Skeletal muscle cell (primary cell): ENCODE data around the gene ZNRF4.
"Not testable (repeated sequence)": the region's sequence is repeated elsewhere in the genome, so short reads cannot be mapped to it uniquely, and the experiment has no call there.

Experiments
- DNase-seq: peaks from one replicate; pipeline ENCODE4 v3.0.0-alpha.2; 2010; ENCODE audit warnings: low read depth
- H3K4me3 ChIP-seq: 2 replicates; pipeline ENCODE4 v1.5.1; 2011; ENCODE audit warnings: low read depth, mild to moderate bottlenecking, control low read depth, low read length, moderate library complexity

The ZNRF4 gene

DNA sequence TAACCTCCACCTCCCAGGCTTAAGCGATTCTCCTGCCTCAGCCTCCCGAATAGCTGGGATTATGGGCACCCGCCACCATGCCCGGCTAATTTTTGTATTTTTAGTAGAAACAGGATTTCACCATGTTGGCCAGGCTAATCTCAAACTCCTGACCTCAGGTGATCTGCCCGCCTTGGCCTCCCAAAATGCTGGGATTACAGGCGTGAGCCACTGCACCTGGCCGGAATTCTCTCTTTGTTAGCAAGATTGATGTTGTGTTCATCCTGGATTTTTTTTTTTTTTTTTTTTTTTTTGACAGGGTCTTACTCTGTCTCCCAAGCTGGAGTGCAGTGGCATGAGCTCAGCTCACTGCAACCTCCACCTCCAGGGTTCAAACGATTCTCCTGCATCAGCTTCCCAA is 16.5 kb upstream of the ZNRF4 start:
- not testable (repeated sequence) for DNase-seq, H3K4me3 ChIP-seq

- H3K4me3 ChIP-seq = no peak overlapping the region
- no peak for DNase-seq
Measured at GRCh38 chr19:5439452-5439851, 15.8 kb upstream of the ZNRF4 start.

DNA sequence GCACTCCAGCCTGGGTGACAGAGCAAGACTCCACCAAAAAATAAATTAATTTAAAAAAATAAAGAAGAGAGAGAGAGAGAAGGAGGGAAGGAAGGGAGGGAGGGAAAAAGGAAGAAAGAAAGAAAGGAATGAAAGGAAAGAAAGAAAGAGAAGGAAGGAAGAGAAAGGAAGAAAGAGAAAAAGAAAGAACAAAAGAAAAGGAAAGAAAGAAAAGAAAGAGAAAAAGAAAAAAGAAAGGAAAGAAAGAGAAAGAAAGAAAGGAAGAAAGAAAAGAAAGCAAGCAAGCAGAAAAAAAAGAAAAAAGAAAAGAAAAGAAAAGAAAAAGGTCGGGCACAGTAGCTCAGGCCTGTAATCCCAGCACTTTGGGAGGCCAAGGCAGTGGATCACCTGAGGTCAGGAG is 14.9 kb upstream of the ZNRF4 start:
- no peak for DNase-seq
- no peak overlapping the region for H3K4me3 ChIP-seq

DNA sequence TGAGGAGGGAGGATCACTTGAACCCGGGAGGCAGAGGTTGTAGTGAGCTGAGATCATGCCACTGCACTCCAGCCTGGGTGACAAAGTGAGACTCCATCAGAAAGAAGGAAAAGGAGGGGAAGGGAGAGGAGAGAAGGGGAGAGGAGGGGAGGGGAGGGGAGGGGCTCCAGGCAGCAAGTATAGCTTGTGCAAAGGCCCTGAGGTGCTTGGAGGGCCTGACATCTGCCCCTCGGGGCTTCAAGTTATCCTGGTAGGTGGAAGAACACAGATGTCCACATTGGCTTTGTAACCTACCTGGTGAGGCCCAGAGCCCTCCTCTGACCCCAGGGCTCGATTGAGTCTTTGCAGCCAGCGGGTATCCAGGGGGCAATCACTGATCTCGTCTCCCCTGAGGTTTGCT is 11.5 kb upstream of the ZNRF4 start:
- no peak for DNase-seq
- no peak overlapping the region for H3K4me3 ChIP-seq

GRCh38 chr19:5444431-5444830 is 10.8 kb upstream of the ZNRF4 start:
- no peak overlapping the region for H3K4me3 ChIP-seq
- no peak for DNase-seq

GRCh38 chr19:5445071-5445470 is 10.1 kb upstream of the ZNRF4 start:
- DNase-seq = no peak

DNA sequence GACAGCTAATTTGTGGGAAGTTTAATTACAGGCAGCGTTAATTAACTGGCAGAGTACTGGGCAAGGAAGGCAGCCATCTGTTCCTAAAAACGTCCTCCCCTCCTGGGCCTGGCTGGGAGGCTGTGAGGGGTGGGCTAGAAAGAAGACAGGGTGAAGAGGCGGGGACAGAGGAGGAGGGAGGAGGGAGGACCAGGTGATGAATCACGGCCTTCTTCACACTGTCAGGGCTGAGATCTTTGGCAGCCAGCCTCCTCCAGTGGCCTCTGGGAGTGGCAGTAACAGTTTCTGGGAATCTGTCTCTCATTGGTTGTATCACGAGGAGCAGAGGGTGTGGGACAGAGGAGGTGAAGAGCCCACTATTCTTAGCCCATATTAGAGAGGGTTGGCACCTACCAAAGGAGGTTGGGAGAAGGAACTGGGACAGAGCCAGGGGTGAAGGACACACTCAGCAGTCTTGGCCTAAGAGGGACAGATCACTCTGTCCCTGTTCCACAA is 9.6 kb upstream of the ZNRF4 start:
- no peak overlapping the region for H3K4me3 ChIP-seq
- no peak for DNase-seq

More at GRCh38 chr19:5445071-5445470, 10.1 kb upstream of the ZNRF4 start:
- H3K4me3 ChIP-seq = no peak overlapping the region

- DNase-seq = no peak
- no peak overlapping the region for H3K4me3 ChIP-seq
Measured at GRCh38 chr19:5447700-5448311, 7.4 kb upstream of the ZNRF4 start.

DNA sequence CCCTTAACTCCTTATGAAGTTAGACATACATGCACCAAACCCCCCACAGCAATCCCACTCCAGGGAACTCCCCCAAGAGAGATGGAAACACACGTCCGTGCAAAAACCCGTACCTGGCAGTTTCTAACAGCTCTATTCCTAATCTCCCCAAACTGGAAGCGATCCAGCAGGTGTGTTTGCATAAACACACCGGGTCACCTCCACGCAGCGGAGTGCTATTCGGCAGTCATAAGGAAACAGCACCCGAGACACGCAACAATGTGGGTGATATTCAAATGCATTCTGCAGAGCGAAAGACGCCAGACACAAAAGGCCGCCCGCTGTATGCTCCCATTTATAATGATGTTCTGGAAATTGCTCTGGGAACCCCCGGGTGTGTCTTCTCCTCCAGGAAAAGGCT is 6.8 kb upstream of the ZNRF4 start:
- DNase-seq = no peak
- no peak overlapping the region for H3K4me3 ChIP-seq

- DNase-seq = no peak
- H3K4me3 ChIP-seq = no peak overlapping the region
Measured at GRCh38 chr19:5450482-5451126, 4.6 kb upstream of the ZNRF4 start.

DNA sequence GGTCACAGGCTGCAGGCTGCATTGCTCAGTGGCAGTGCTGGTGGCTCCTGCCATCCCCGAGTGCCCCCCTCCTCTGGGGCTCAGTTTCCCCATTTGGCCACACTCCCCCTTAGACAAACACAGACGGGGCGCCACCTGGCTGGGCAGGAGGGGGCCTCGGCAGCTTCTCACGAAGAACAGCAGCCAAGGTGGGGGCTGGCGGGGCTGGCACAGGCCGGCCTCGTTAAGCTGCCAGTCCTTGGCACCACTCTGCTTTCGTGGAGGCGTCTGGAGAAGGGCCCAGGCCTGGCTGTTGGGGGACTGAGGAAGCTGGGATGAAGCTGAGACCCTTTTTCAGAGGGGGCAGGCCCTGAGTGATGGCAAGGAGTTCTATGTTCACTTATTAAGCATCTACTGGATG is 3.7 kb upstream of the ZNRF4 start:
- DNase-seq = no peak
- no peak overlapping the region for H3K4me3 ChIP-seq

GRCh38 chr19:5452594-5453565 is 2.3 kb upstream of the ZNRF4 start:
- no peak for DNase-seq
- no peak overlapping the region for H3K4me3 ChIP-seq

DNA sequence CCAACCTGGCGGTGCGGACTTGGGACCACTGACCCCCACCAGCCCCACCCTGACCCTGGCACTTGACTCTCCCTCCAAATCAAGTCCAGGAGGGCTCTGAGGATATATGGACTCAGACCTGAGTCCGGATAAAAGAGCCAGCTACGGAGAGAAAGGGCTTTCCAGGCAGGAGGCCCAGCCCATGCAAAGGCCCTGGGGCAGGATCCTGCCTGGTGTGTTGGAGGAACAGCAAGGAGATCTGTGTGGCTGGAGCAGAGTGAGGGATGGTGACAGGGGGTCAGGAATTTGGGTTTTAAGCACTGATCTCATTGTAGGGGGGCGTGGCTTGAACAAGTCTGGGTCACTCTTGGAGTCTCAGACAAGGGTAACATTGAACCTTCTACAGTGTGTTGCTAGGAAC is 474 bp upstream of the ZNRF4 start:
- H3K4me3 ChIP-seq = no peak overlapping the region
- no peak for DNase-seq

- no peak overlapping the region for H3K4me3 ChIP-seq
- no peak for DNase-seq
Measured at GRCh38 chr19:5456130-5456840, 1.1 kb downstream of the ZNRF4 start.

- DNase-seq = no peak
- H3K4me3 ChIP-seq = no peak overlapping the region
Measured at GRCh38 chr19:5456841-5457200, 1.6 kb downstream of the ZNRF4 start.

DNA sequence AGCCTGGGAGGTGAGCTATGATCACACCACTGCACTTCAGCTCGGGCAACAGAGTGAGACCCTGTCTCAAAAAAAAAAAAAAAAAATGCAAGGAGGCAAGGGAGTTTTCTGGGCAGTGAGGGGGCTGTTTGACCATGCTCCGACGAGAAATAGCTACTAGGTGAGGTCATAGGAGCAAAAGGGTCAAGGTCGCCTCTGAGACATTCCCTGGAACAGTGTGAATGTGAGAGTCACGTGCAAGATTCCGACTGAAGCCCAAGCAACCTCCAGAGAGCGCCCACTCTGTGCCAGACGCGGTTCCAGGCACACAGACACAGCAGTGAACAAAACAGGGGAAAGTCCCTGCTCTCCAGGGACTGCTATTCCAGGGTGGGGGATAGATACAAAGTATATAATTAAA is 2.5 kb downstream of the ZNRF4 start:
- no peak for DNase-seq
- H3K4me3 ChIP-seq = no peak overlapping the region

DNA sequence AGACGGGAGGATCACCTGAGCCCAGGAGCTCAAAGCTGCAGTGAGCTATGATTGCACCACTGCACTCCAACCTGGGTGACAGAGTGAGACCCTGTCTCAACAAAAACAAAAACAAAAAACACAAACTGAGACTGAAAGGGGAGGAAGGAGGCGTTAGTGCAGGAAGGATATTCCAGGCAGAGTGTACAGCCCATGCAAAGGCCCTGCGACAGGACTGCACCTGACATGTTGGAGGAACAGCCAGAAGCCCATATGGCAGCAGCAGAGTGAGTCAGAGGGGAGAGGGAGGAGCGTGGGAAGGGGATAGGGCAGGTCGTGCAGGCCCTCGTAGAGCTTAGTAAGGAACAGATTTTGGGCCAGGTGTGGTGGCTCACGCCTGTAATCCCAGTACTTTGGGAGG is 3.2 kb downstream of the ZNRF4 start:
- no peak overlapping the region for H3K4me3 ChIP-seq

GRCh38 chr19:5459360-5459759 is 4.1 kb downstream of the ZNRF4 start:
- no peak for DNase-seq
- no peak overlapping the region for H3K4me3 ChIP-seq

More for the DNA sequence above, 3.2 kb downstream of the ZNRF4 start:
- no peak for DNase-seq

- no peak overlapping the region for H3K4me3 ChIP-seq
- DNase-seq = no peak
Measured at GRCh38 chr19:5460748-5461147, 5.5 kb downstream of the ZNRF4 start.

DNA sequence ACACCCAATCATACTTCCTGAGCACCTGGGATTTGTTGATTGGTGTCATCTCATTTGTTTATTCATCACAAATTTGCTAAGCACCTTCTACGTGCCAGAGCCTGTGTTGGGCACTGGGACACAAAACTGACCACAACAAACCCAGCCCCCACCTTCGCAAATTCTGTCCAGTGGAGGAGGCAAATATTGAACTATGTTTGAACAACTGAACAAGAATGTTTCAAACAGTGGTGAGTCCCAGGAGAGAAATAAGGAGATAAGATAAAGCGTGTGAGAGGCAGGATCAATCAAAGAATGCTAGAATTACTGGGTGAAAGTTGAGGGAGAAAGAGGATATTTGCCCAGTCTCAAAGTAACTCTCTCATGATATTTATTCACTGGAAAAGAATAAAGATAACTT is 8.7 kb downstream of the ZNRF4 start:
- H3K4me3 ChIP-seq = no peak overlapping the region
- no peak for DNase-seq
